IMR-90 (cell line): ENCODE data around the gene C1orf167. TPM values are rescaled to one million over a fixed set of nuclear protein-coding genes. Genes with fewer than 3 reads are reported as not detected.

Experiments used
- ATAC-seq: fragments of 200-7000 bp; cut with Tn5 transposase; 2 replicates; pipeline ENCODE4 v1.9.1; 2020; ENCODE audit warnings: low read depth, mild to moderate bottlenecking, moderate library complexity
- BruUV-seq: library from RNA; stranded (reverse); fragments of 400-500 nt; replicated peaks from 2 replicates; lab custom pipeline; 2021; lab: Mats Ljungman, UMichigan
- CTCF ChIA-PET: fragments of 300-600 bp; formaldehyde crosslinking; extraction: SDS; loops from one replicate; lab custom pipeline; 2021; ENCODE audit warnings: antibody characterized with exemption; lab: Yijun Ruan, JAX
- POLR2A ChIA-PET: fragments of 300-600 bp; sonication (Branson Sonifier 250); formaldehyde crosslinking; loops from one replicate; lab custom pipeline; 2022; ENCODE audit warnings: antibody characterized with exemption; ENCODE audit not compliant: unreplicated experiment; lab: Charles Lee
- DNase-seq: peaks from one replicate; pipeline ENCODE4 v3.0.0; 2013
- H2AFZ ChIP-seq: replicated peaks from 2 replicates; pipeline ENCODE3; 2013; ENCODE audit warnings: low read length, mild to moderate bottlenecking; ENCODE audit not compliant: poor library complexity
- H2AK5ac ChIP-seq: 2 replicates; pipeline ENCODE4 v1.6.1; 2013; ENCODE audit warnings: low read depth, low read length, inconsistent platforms
- H2AK9ac ChIP-seq: replicated peaks from 2 replicates; pipeline ENCODE3; 2013; ENCODE audit warnings: mild to moderate bottlenecking, low read depth, low read length, moderate library complexity; ENCODE audit not compliant: poor library complexity
- H2BK120ac ChIP-seq: 2 replicates; pipeline ENCODE4 v1.6.1; 2013; ENCODE audit warnings: low read depth, low read length, inconsistent platforms
- H2BK15ac ChIP-seq: 3 replicates; pipeline ENCODE4 v1.6.1; 2013; ENCODE audit warnings: low read depth, low read length, inconsistent platforms
- H2BK20ac ChIP-seq: 2 replicates; pipeline ENCODE4 v1.6.1; 2013; ENCODE audit warnings: low read depth, mild to moderate bottlenecking, inconsistent platforms, low read length, moderate library complexity
- H2BK5ac ChIP-seq: 2 replicates; pipeline ENCODE4 v1.6.1; 2013; ENCODE audit warnings: mild to moderate bottlenecking, low read depth, low read length, inconsistent platforms; ENCODE audit not compliant: poor library complexity, severe bottlenecking
- H3K14ac ChIP-seq: replicated peaks from 2 replicates; pipeline ENCODE4 v1.6.1; 2013; ENCODE audit warnings: low read depth, low read length, inconsistent platforms
- H3K18ac ChIP-seq: 2 replicates; pipeline ENCODE4 v1.6.1; 2013; ENCODE audit warnings: low read depth, low read length, control low read depth
- H3K23ac ChIP-seq: 2 replicates; pipeline ENCODE4 v1.6.1; 2013; ENCODE audit warnings: low read depth, low read length, inconsistent platforms
- H3K27ac ChIP-seq: 2 replicates; pipeline ENCODE4 v1.5.1; 2013; ENCODE audit warnings: mild to moderate bottlenecking, control low read depth, low read length; ENCODE audit not compliant: insufficient read depth
- H3K27me3 ChIP-seq: 2 replicates; pipeline ENCODE4 v1.6.1; 2013; ENCODE audit warnings: low read length; ENCODE audit not compliant: control insufficient read depth, insufficient read depth
- H3K36me3 ChIP-seq: 2 replicates; pipeline ENCODE4 v1.6.1; 2013; ENCODE audit warnings: low read length, mixed read lengths; ENCODE audit not compliant: control insufficient read depth, insufficient read depth
- H3K4ac ChIP-seq: 2 replicates; pipeline ENCODE4 v1.6.1; 2013; ENCODE audit warnings: low read depth, low read length, inconsistent platforms
- H3K4me1 ChIP-seq: 2 replicates; pipeline ENCODE4 v1.6.1; 2013; ENCODE audit warnings: low read length, mixed read lengths; ENCODE audit not compliant: control insufficient read depth, insufficient read depth
- H3K4me2 ChIP-seq: 2 replicates; pipeline ENCODE4 v1.6.1; 2013; ENCODE audit warnings: low read depth, mild to moderate bottlenecking, control low read depth, low read length, moderate library complexity
- H3K4me3 ChIP-seq: 2 replicates; pipeline ENCODE4 v1.5.1; 2013; ENCODE audit warnings: low read depth, mild to moderate bottlenecking, control low read depth, low read length, moderate library complexity; ENCODE audit not compliant: insufficient read depth
- H3K56ac ChIP-seq: 2 replicates; pipeline ENCODE4 v1.6.1; 2013; ENCODE audit warnings: low read length, inconsistent platforms; ENCODE audit not compliant: insufficient read depth; ENCODE audit errors: extremely low read depth
- H3K79me1 ChIP-seq, 2 experiments: 2 replicates each; pipeline ENCODE4 v1.6.1; 2013; ENCODE audit warnings: low read length in 2 of 2, inconsistent platforms in 1 of 2, low read depth in 1 of 2
- H3K9ac ChIP-seq: 2 replicates; pipeline ENCODE4 v1.6.1; 2013; ENCODE audit warnings: low read depth, low read length, control low read depth
- H3K9me1 ChIP-seq: 2 replicates; pipeline ENCODE4 v1.6.1; 2013; ENCODE audit warnings: low read length, inconsistent platforms; ENCODE audit not compliant: insufficient read depth
- H3K9me3 ChIP-seq: 2 replicates; pipeline ENCODE4 v1.6.1; 2013; ENCODE audit warnings: low read length; ENCODE audit not compliant: control insufficient read depth, insufficient read depth
- H4K20me1 ChIP-seq: 2 replicates; pipeline ENCODE4 v1.6.1; 2013; ENCODE audit warnings: low read length, inconsistent platforms; ENCODE audit not compliant: insufficient read depth
- H4K5ac ChIP-seq: 2 replicates; pipeline ENCODE4 v1.6.1; 2013; ENCODE audit warnings: mild to moderate bottlenecking, low read depth, low read length, control low read depth
- H4K8ac ChIP-seq, 2 experiments: 2 replicates each; pipeline ENCODE4 v1.6.1; 2013; ENCODE audit warnings: low read depth in 2 of 2, low read length in 2 of 2, control low read depth in 1 of 2, inconsistent platforms in 1 of 2
- H4K91ac ChIP-seq: 2 replicates; pipeline ENCODE4 v1.6.1; 2013; ENCODE audit warnings: low read depth, low read length, inconsistent platforms; ENCODE audit not compliant: insufficient read depth
- BHLHE40 ChIP-seq: fragments of 150-350 bp; IDR thresholded peaks from 2 replicates; pipeline ENCODE4 v1.6.1; 2016; ENCODE audit warnings: mild to moderate bottlenecking, low read depth, low read length
- CEBPB ChIP-seq: IDR thresholded peaks from 2 replicates; pipeline ENCODE4 v1.6.1; 2012; ENCODE audit warnings: low read depth, low read length, improper control_type of control experiment
- CHD1 ChIP-seq: IDR thresholded peaks from 2 replicates; pipeline ENCODE4 v1.6.1; 2012; ENCODE audit warnings: low read depth, low read length, improper control_type of control experiment
- FOS ChIP-seq: fragments of 150-350 bp; IDR thresholded peaks from 2 replicates; pipeline ENCODE4 v1.6.1; 2016; ENCODE audit warnings: low read depth, low read length
- MAFK ChIP-seq: IDR thresholded peaks from 2 replicates; pipeline ENCODE4 v1.6.1; 2012; ENCODE audit warnings: low read depth, low read length, improper control_type of control experiment
- MAZ ChIP-seq: IDR thresholded peaks from 2 replicates; pipeline ENCODE4 v1.6.1; 2012; ENCODE audit warnings: low read depth, mild to moderate bottlenecking, low read length, improper control_type of control experiment, moderate library complexity, borderline replicate concordance
- MXI1 ChIP-seq: IDR thresholded peaks from 2 replicates; pipeline ENCODE4 v1.6.1; 2012; ENCODE audit warnings: low read depth, mild to moderate bottlenecking, low read length, moderate library complexity, borderline replicate concordance
- NFE2L2 ChIP-seq: fragments of 150-350 bp; IDR thresholded peaks from 2 replicates; pipeline ENCODE4 v1.6.1; 2016; ENCODE audit warnings: low read depth, mild to moderate bottlenecking, low read length
- POLR2A ChIP-seq: IDR thresholded peaks from 2 replicates; pipeline ENCODE4 v1.6.1; 2012; ENCODE audit warnings: mild to moderate bottlenecking, low read depth, low read length
- RAD21 ChIP-seq: IDR thresholded peaks from 2 replicates; pipeline ENCODE4 v1.6.1; 2012; ENCODE audit warnings: low read length, improper control_type of control experiment
- RCOR1 ChIP-seq: IDR thresholded peaks from 2 replicates; pipeline ENCODE4 v1.6.1; 2012; ENCODE audit warnings: mild to moderate bottlenecking, low read length, improper control_type of control experiment; ENCODE audit not compliant: insufficient replicate concordance
- RFX5 ChIP-seq: IDR thresholded peaks from 2 replicates; pipeline ENCODE4 v1.8.0; 2012; ENCODE audit warnings: low read depth, mild to moderate bottlenecking, low read length, moderate library complexity
- SMC3 ChIP-seq: fragments of 150-350 bp; IDR thresholded peaks from 2 replicates; pipeline ENCODE4 v1.6.1; 2016; ENCODE audit warnings: low read depth, mild to moderate bottlenecking, antibody characterized with exemption, low read length, moderate library complexity
- USF2 ChIP-seq: fragments of 150-350 bp; IDR thresholded peaks from 2 replicates; pipeline ENCODE4 v1.6.1; 2017; ENCODE audit warnings: mild to moderate bottlenecking, antibody characterized with exemption, low read length, low read depth
- WGBS, 2 experiments: methylation state at CpG; one replicate each; pipeline versions ENCODE4 v1.1.5 to v1.1.7; 2013; ENCODE audit warnings: missing lambda C conversion rate in 2 of 2; ENCODE audit not compliant: insufficient read length in 1 of 2; ENCODE audit errors: extremely low coverage in 2 of 2; 5-methylcytosine and 5-hydroxymethylcytosine counted together
- dilution Hi-C: fragments of 300-500 bp; cut with HindIII; formaldehyde crosslinking; loops from one replicate; pipeline ENCODE4 v1.14.3; 2018; ENCODE audit warnings: low sequenced_read_pairs; ENCODE audit not compliant: unreplicated experiment
- in situ Hi-C: fragments of 300-500 bp; cut with MboI; formaldehyde crosslinking; loops from 3 replicates; pipeline ENCODE4 v1.14.3; 2019; ENCODE audit warnings: low sequenced_read_pairs, inconsistent platforms, mixed read lengths
- intact Hi-C: fragments of 100-400 bp; cut with micrococcal nuclease; formaldehyde crosslinking; loops from 2 replicates; pipeline ENCODE4 v1.10.0; 2022
- polyA plus RNA-seq, 3 experiments: library from polyadenylated mRNA; depleted of rRNA; stranded (reverse); fragments of >200 nt; gene quantifications; 2 replicates each; pipeline ENCODE4 v1.2.3, GENCODE V29; 2012; ENCODE audit warnings: low replicate concordance in 1 of 3
- total RNA-seq: library from RNA; depleted of rRNA; stranded (reverse); fragments of >200 nt; gene quantifications from 2 replicates; pipeline ENCODE4 v1.2.3, GENCODE V29; 2012
- TF ChIP-seq, protein P1 (sequence below): conservative IDR thresholded peaks from 2 replicates; pipeline ENCODE4 v1.5.1; 2012; ENCODE audit warnings: mild to moderate bottlenecking, low read depth, low read length, improper control_type of control experiment
- TF ChIP-seq, protein P2 (sequence below): fragments of 150-350 bp; IDR thresholded peaks from 2 replicates; pipeline ENCODE4 v1.6.1; 2016; ENCODE audit warnings: low read depth, mild to moderate bottlenecking, low read length, moderate library complexity, borderline replicate concordance

The C1orf167 gene
- total and polyA plus RNA-seq, 2 of the 4 experiments (the other 2 are of a cell fraction), result under 0.01 to 0.15 TPM

- Histone ChIP-seq H3K4ac (no peak overlapping the region), H3K4me1 (peaks cover 1% of the 10 kb centered on the region; the same call in 1 of the 2 replicates), H3K14ac (no peak overlapping the region), H3K9me3 (no peaks in the 10 kb centered on the region), H4K5ac (no peak overlapping the region), H4K91ac (no peak overlapping the region), H2BK15ac (no peak overlapping the region), H2BK5ac (no peak overlapping the region), H3K4me2 (no peak overlapping the region), H3K23ac (no peak overlapping the region), H2BK120ac (no peak overlapping the region), H2AFZ (no peak overlapping the region), H3K9me1 (no peaks in the 10 kb centered on the region), H3K18ac (no peak overlapping the region), H2AK9ac (no peak overlapping the region), H2BK20ac (no peak overlapping the region), H3K27me3 (peaks cover 36% of the 10 kb centered on the region), H3K27ac (no peak overlapping the region), H2AK5ac (no peak overlapping the region), H3K36me3 (no peaks in the 10 kb centered on the region), H3K9ac (no peak overlapping the region), H4K8ac (no peak overlapping the region), H3K56ac (no peak overlapping the region), H3K79me1 (no peaks in the 10 kb centered on the region), H3K4me3 (no peak overlapping the region), H4K20me1 (no peaks in the 10 kb centered on the region)
- ChIA-PET POLR2A (no interaction called here), CTCF (no interaction called here)
- ATAC-seq (no peak), DNase-seq (no peak)
- intact Hi-C loops (no loop called here), dilution Hi-C loops (no loop called here), in situ Hi-C loops (no loop called here)
- WGBS, 2 experiments, result 76% methylated on average over 5 of the region's 14 CpGs; no CpG with 5 or more reads in 1 of the 2 experiments
- no peak for TF ChIP-seq RFX5
- TF ChIP-seq RCOR1, result no peak
- TF ChIP-seq SMC3, result no peak
- no peak for TF ChIP-seq NFE2L2
- no peak for TF ChIP-seq FOS
- no peak for TF ChIP-seq USF2
- TF ChIP-seq, protein P1, sequence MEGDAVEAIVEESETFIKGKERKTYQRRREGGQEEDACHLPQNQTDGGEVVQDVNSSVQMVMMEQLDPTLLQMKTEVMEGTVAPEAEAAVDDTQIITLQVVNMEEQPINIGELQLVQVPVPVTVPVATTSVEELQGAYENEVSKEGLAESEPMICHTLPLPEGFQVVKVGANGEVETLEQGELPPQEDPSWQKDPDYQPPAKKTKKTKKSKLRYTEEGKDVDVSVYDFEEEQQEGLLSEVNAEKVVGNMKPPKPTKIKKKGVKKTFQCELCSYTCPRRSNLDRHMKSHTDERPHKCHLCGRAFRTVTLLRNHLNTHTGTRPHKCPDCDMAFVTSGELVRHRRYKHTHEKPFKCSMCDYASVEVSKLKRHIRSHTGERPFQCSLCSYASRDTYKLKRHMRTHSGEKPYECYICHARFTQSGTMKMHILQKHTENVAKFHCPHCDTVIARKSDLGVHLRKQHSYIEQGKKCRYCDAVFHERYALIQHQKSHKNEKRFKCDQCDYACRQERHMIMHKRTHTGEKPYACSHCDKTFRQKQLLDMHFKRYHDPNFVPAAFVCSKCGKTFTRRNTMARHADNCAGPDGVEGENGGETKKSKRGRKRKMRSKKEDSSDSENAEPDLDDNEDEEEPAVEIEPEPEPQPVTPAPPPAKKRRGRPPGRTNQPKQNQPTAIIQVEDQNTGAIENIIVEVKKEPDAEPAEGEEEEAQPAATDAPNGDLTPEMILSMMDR, result no peak
- TF ChIP-seq, protein P2, sequence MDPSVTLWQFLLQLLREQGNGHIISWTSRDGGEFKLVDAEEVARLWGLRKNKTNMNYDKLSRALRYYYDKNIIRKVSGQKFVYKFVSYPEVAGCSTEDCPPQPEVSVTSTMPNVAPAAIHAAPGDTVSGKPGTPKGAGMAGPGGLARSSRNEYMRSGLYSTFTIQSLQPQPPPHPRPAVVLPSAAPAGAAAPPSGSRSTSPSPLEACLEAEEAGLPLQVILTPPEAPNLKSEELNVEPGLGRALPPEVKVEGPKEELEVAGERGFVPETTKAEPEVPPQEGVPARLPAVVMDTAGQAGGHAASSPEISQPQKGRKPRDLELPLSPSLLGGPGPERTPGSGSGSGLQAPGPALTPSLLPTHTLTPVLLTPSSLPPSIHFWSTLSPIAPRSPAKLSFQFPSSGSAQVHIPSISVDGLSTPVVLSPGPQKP, result no peak
- TF ChIP-seq CEBPB, result no peak
- TF ChIP-seq POLR2A, result no peak
- TF ChIP-seq CHD1, result no peak
- TF ChIP-seq BHLHE40, result no peak
- no peak for TF ChIP-seq RAD21
- no peak for TF ChIP-seq MXI1
- no peak for TF ChIP-seq MAFK
- TF ChIP-seq MAZ, result no peak
- no TSS peak for BruUV-seq
Observed at GRCh38 chr1:11766429-11766776, 4.4 kb downstream of the C1orf167 start.
